ENCODE data around the gene BRPF3. TPM values are rescaled to one million over a fixed set of nuclear protein-coding genes. Genes with fewer than 3 reads are reported as not detected.

BRPF3 gene
- 11.8 and 15.6 TPM in 2 replicates for total RNA-seq

DNA sequence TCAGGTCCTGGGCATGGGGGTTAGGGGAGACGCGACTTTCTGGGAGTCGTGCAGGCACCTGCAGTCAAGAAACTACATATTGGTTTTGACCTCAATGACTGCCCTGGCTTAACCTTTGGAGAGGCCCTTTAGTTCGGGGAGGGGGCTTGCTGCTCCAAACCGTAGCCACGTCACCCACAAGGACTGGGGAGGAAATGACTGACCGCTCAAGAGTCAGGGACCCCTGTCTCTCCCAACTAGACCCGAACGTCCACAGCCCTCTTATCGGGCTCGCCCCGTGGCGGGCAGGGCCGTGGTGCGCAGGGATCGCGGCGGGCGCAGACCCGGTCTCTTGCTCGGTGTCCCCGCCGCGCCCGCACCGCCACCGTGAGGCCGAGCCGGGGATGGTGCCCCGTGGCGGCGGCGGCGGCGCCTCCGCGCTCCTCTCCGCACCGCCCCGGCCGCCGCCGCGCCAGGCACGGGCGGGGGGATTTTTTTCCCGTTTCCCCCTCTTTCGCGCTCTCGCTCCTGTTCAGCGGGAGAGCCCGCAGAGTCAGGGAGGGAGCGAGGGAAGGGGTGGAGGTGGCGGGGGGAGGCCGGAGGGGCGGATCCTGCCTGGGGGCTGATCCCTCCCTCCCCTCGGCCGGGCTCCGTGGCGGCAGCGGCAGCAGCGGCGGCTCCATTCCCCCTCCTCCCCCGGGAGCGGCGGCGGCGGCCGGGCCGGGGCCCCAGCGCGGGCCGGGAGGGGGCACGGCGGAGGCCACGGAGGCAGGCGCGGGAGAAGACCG lies at the start of gene BRPF3:
BRPF3 (plus strand) TSS at position 632 of the 767 bp plus-strand sequence. CDS start 3,579 bp downstream, outside the sequence.

GRCh38 chr6:36269834-36270705 lies 73.5 kb downstream of the BRPF3 start, which contains the start of gene PNPLA1:
TSS of gene PNPLA1 (plus strand) at chr6:36270060. CDS start at chr6:36270460, 400 bp downstream.

Other genes starting within 250 kb of the BRPF3 start
- gene SLC26A8, start 172.1 kb upstream of the BRPF3 start, total RNA-seq: under 0.01 TPM in 1 of 2 replicates, not detected in the other
- gene MAPK14, start 168.9 kb upstream of the BRPF3 start, total RNA-seq: 59.9 and 71.0 TPM in 2 replicates
- gene MAPK13, start 66.2 kb upstream of the BRPF3 start, total RNA-seq: 12.1 and 14.7 TPM in 2 replicates
- gene PNPLA1, start 73.3 kb downstream of the BRPF3 start, total RNA-seq: not detected in 2 replicates
- gene BNIP5, start 140.1 kb downstream of the BRPF3 start, total RNA-seq: not detected in 2 replicates
- gene ETV7, start 190.9 kb downstream of the BRPF3 start, total RNA-seq: 0.20 and 0.37 TPM in 2 replicates
- under 0.01 TPM in 1 of 2 replicates, not detected in the other for gene PXT1, start 246.1 kb downstream of the BRPF3 start, total RNA-seq
- 36.4 and 41.2 TPM in 2 replicates for gene KCTD20, start 246.3 kb downstream of the BRPF3 start, total RNA-seq